DOHH2 (cell line): ENCODE measurements around the gene CETN1.

Experiments
- CTCF ChIP-seq: fragments of 200-600 bp; sonication (generic); IDR thresholded peaks from one replicate; pipeline ENCODE4 v1.5.1; 2014; ENCODE audit warnings: antibody characterized with exemption, mild to moderate bottlenecking, low read depth, low read length; ENCODE audit not compliant: poor library complexity, severe bottlenecking
- EZH2phosphoT487 ChIP-seq: fragments of 200-600 bp; sonication (generic); IDR thresholded peaks from 2 replicates; pipeline ENCODE4 v1.6.1; 2017; ENCODE audit warnings: borderline replicate concordance, mild to moderate bottlenecking, antibody characterized with exemption, low read length, moderate library complexity, mixed read lengths

GRCh38 chr18:617970-618504 is 37.9 kb downstream of the CETN1 start:
- no peak for TF ChIP-seq CTCF
- no peak for TF ChIP-seq EZH2phosphoT487
